ENCODE results near the gene SPDEF.
A peak's percentile ranks its signal among the peaks of the same experiment; 100 is the strongest.

The SPDEF gene

GRCh38 chr6:34562350-34562749 is 6.2 kb upstream of the SPDEF start:
- DNase-seq = no peak

- DNase-seq = no peak
Measured at GRCh38 chr6:34561227-34561530, 5.0 kb upstream of the SPDEF start.

DNA sequence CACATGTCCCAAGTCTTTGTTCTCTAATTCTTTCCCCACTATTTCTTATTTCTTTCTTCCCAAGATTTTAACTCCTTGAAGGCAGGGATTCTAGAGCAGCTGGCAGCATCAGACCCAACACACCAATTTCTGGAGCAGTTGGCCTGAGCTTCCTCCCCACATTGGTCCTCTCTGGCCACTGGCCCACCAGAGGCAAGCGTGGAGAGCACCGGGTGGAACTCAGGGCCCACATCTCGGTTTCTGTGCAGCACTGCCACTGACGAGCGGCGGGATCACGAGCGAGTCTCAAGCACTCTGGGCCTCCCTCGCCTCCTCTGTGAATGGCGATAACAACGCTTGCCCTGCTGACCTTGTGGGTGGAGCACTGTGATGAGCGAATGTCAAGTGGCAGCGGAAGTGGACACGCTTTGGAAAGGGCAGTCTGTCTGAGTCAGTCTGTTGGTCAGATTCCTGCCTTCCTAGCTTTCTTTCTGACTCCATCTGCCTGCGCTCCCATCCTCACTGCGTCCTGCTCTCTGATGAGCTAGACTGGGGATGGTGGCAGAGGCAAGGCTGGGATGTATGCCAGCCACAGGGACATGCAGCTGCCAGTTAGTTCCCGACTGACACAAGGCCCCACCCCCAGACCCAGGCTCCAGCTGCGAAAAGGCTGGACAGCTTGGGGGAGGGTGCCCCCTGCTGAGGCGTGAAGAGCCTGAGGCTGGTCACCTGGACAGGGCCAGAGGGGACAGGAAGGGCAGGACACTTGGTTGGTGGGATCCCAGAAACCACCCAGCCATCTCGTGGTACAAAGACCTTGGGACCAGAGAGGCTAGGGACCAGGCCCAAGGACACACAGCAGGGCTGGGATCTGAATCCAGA is 4.5 kb upstream of the SPDEF start:
- peak; percentile 22 for DNase-seq

DNA sequence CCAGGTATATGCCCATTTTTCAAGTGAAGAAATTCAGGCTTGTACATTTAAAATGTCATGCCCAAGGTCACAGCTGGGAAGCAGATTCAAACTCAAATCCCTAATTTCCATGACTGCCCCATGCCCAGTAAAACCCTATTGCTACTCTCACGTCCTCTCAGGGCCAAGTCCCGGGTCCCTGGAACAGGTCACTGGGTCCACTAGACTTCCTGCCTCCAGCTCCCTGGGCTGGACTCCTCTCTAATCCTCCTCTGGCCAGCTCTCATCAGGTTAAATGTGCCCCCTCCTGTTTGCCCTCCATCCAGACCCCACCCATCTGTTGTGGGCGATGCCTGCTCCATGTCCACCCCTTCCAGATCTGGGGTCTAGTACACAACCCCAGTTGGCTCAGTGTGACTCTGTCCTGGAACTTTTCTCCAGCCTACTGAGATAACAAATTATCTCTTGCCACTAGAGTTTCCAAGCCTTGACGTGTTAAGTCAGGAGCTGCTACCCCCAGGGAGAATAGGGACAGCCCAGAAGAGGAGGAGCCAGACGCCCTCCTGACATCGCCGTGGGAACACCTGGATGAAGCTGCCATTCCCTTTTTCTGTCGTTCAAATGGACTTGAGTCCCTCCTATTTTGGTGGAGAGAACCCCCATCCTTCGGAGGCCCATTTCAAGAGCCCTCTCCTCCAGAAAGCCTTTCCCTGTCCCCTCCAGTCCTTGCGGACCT is 3.7 kb upstream of the SPDEF start:
- no peak for DNase-seq

DNA sequence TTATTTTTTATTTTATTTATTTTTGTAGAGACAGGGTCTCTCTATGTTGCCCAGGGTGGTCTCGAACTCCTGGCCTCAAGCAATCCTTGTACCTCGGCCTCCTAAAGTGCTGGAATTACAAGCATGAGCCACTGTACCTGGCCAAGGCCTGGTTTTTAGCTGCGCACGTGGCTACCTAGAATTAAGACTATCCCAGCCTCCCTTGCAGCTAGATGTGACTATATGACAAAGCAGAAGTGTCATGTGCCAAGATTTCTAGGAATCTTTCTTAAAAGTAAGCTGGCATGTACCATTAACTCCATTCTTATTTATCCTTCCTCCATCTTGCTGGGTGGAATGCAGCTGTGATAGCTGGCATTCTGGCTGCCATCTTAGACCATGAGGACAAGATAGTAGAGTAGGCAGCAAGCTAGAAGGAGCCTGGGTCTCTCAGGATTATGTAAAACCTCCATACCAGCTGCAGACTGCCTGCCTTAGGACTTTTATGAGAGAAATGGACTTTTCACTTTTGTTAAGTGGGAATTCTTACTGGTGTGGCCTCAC is 2.1 kb upstream of the SPDEF start:
- no peak for DNase-seq

DNA sequence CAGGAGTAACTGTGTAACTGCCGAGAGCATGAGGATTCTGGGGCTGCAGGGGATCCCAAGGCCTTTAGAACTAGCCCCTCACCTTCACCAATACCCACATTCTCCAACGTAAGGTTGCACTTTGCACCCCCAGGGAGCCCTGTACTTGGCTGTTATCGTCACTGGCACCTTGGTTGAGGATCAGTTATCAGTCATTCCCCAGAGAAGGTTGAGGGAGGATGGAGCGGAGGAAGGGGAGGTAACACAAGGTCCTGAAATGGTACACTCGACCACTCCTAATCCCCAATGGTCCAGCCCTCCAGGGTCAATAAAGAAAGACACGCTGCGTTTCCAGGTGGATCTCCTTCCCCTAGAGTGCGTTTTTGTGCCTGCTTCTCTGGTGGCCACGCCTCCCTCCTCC is 1.1 kb upstream of the SPDEF start:
- DNase-seq = no peak

DNA sequence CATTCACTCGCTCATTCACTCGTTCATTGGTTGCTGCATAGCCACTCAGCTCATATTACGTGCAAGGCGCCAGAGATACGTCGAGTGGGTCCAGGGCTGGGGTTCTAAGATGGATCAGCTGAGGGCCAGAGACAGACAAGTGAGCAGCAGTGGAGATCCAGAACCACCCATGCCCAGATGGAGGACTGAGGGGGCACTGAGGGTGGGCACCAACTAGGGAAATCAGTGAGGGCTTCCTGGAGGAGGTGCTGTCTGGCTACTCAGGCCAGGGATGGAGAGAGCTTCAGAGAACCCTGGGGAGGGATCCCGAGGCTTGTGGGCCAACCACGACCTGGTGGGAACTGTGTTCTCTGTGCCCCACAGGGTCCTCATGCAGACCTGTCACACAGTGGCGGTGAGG is 364 bp upstream of the SPDEF start:
- DNase-seq = no peak

GRCh38 chr6:34555328-34555727 is 801 bp downstream of the SPDEF start:
- no peak for DNase-seq

GRCh38 chr6:34555007-34555322 is 1.2 kb downstream of the SPDEF start:
- no peak for DNase-seq

DNA sequence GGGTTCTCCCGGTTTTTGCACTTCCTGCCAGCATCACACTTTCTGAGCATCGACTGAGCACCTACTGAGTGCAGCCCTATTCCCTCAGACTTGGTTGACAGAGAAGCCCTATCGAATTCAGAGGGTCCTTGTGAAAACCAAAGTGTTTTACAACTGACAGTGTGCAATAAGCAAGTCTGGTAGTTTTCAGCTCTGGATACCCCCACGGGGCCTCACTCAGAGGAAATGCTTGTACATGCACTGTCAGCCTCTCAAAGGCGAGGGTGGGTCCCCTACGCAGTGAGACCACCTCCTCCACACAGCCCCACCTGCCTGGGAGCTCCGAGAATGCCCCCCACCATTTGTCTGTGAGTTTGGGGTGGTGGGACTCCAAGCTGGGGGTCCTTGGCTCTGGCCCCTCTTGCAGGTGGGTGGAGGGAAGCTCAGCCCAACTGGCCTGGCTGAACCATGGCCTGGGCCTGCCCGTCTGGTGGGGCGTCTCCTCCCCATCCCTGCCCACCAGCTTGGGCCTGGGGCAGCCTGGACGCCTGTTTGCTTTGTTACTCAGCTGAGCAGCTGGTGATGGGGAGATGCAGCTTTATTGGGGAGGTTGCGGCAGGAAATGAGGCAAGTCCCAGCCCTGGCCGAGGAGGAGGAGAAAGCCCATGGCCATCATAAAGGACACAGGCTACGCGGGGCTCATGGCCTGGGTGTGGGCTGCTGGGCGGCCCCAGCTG is 1.7 kb downstream of the SPDEF start:
- no peak for DNase-seq

- no peak for DNase-seq
Measured at GRCh38 chr6:34553750-34554149, 2.4 kb downstream of the SPDEF start.

GRCh38 chr6:34553146-34553545 is 3.0 kb downstream of the SPDEF start:
- no peak for DNase-seq

DNA sequence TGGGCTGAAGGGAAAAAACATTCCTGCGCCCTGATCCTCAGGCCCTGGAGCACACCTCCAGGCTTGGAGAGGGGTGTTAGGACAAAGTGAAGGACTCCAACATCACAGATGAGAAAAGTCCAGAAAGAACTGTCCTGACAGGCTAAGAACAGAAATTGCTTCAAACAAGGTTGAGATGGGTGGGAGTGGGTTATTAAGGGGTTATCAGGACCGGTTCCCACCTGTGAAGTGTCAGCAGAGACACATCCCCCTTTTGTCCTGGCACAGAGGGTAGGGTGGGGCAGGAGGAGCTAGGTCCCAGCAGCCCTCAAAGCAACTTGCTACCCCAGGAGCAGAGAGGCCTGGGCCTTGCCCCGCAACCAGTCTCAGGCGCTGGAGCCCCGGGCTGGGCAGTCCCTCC is 3.5 kb downstream of the SPDEF start:
- DNase-seq = no peak

DNA sequence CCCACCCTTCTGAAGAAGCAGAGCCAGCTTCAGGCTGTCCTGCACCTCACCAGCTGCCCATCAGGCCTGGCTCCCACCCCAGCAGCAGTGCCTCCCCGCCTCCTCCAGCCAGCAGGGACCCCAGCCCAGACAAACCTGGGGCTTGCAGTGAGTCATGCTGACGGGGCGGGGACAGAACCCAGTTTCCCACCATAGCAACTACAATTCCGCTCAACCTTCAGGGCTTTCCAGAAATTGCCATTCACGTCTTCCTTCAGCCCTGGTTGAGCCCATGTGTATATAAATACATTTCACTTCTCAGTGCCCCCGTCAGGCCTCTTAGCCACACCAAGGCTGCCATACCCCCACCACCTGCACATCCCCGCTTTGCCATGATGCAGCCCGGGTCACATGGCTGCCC is 4.4 kb downstream of the SPDEF start:
- DNase-seq = no peak

GRCh38 chr6:34549804-34550202 is 6.3 kb downstream of the SPDEF start:
- DNase-seq = no peak

GRCh38 chr6:34549026-34549803 is 6.9 kb downstream of the SPDEF start:
- no peak for DNase-seq

DNA sequence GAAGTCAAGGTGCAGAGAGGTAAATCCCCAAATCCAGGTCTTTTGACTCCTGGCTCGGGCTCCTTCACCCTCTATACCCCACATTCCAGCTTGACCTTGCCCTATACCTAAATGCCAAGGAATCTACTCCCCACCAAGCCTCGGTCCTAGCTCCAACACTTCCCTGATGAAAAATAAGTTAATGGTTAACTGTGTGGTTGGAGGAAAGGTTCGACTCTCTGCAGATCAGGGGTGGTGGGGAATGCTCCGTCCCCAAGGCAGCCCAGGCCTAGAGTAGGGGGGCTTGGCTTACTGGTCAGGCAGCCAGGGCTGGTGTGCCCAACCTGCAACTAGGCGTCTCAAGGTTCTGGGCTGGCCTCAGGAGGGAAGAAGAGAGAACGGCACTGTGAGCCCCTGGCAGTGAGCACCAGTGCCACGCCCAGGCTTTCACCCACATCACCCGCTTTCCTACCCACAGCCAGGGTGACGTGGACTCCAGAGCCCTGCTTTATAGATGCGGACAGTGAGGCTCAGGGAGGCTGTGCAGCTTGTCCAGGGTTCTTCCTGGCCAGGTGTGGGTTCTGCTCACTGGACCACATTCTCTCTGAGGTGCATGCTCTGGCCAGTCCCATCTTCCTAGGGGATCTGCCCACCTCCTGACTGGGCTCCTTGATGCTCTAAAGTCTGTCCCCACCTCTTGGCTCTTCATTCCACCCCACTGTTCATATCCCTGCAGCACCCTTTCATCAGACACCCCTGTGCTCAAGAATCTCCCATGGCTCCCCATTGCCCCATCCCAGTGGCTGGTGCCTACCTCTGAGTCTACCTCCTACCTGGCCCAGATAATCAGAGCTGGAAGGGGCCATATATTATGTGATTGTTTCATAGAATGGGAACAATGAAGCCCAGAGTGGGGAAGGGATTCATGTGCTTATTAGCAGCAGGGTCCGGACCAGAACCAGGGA is 8.2 kb downstream of the SPDEF start:
- no peak for DNase-seq

DNA sequence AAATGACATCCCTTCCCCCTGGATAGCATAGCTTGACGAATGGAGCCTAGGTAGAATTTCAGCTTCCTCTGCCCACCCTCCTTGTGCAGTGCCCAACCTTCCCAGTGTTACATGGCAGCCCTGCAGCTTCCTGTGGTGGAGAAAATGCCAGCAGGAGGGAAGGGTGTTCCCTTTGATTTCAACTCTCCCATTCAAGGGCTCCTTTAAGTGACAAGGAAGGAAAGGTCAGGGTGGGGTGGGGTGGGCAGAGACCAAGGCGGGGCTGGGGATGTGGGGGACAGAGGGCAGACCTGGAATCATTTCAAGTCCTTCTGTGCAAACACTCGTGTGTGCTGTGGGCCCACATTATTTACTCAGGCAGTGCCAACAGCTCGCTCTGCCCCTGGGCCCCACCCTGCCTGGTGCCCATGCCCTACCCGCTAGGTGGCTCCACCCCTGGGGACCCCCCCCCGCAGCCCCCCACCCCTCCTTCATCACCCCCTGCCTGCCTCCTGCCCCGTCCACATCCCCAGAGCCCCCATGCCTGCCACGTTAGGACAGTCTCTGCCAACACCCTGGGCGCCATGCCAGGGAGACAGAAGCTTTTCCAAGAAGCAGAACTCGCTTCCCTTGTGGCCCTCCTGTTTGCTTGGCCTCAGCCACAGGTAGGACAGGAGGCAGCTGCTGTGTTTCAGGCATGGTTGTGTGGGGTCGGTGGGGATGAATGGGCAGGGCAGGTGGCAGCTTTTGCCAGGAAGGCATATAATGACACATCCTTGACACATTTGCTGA is 9.4 kb downstream of the SPDEF start:
- peak; percentile 91 for DNase-seq

GRCh38 chr6:34544776-34545471 is 11.2 kb downstream of the SPDEF start:
- DNase-seq = peak; percentile 32

DNA sequence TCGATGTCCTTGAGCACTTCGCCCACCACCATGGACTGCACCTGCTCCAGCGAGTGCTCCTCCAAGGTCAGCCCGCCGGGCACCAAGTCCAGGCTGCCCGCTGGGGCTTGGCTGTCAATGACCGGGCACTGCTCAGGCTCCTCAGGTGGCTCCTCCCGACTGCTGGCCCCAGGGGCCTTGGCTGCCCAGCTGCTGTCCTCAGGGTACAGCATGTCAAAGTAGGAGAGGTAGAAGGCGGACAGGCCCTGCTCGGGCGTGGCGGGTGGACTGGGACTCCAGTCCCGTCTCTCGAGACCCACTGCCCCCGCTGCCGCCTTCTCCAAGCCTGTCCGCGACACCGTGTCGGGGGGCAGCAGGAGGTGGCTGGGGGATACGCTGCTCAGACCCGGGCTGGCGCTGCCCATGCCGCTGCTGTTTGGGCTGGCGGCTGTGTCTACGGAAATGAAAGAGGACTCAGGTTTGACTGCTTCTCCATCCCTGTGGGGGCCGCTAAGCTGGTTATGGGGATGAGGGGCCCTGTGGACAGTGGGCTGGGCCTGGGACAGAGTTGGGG is 12.0 kb downstream of the SPDEF start:
- no peak for DNase-seq

All from NCI-H446 treated with DMSO at 0.1 percent for 48 hours (cell line).